EH (cell line): ENCODE measurements around the gene DGCR6L.
"Not testable (repeated sequence)": the region's sequence is repeated elsewhere in the genome, so short reads cannot be mapped to it uniquely, and the experiment has no call there.

Experiments
- DNase-seq: peaks from one replicate; pipeline ENCODE4 v3.0.0-alpha.2; 2015; ENCODE audit warnings: low read depth

The DGCR6L gene

GRCh38 chr22:20308806-20309650 lies 10.8 kb downstream of the DGCR6L start:
- not testable (repeated sequence) for DNase-seq

- DNase-seq, result not testable (repeated sequence)
Measured at GRCh38 chr22:20307448-20308447, 12.1 kb downstream of the DGCR6L start.

GRCh38 chr22:20306646-20307447 lies 13.0 kb downstream of the DGCR6L start:
- not testable (repeated sequence) for DNase-seq

GRCh38 chr22:20305894-20306645 lies 13.8 kb downstream of the DGCR6L start:
- no peak for DNase-seq

GRCh38 chr22:20305230-20305893 lies 14.5 kb downstream of the DGCR6L start:
- DNase-seq, result not testable (repeated sequence)

GRCh38 chr22:20304646-20305045 lies 15.2 kb downstream of the DGCR6L start:
- no peak for DNase-seq

- DNase-seq, result not testable (repeated sequence)
Measured at GRCh38 chr22:20303229-20303534, 16.7 kb downstream of the DGCR6L start.

GRCh38 chr22:20302438-20303228 lies 17.2 kb downstream of the DGCR6L start:
- DNase-seq, result no peak

- DNase-seq, result no peak
Measured at GRCh38 chr22:20299746-20300136, 20.1 kb downstream of the DGCR6L start.

- peak; percentile 76 for DNase-seq
Measured at GRCh38 chr22:20298803-20299745, 20.8 kb downstream of the DGCR6L start.

GRCh38 chr22:20298110-20298802 lies 21.6 kb downstream of the DGCR6L start:
- DNase-seq, result no peak

GRCh38 chr22:20297414-20298109 lies 22.3 kb downstream of the DGCR6L start:
- DNase-seq, result no peak

- peak; percentile 26 for DNase-seq
Measured at GRCh38 chr22:20296598-20296997, 23.3 kb downstream of the DGCR6L start.

- DNase-seq, result no peak
Measured at GRCh38 chr22:20295262-20296064, 24.4 kb downstream of the DGCR6L start.

GRCh38 chr22:20292673-20293232 lies 27.1 kb downstream of the DGCR6L start:
- DNase-seq, result no peak

- DNase-seq, result no peak
Measured at GRCh38 chr22:20292108-20292507, 27.8 kb downstream of the DGCR6L start.
